Measurements from ENCODE around the gene ZBTB5. TPM values are rescaled to one million over a fixed set of nuclear protein-coding genes. Genes with fewer than 3 reads are reported as not detected.

The ZBTB5 gene
- total RNA-seq, 1 experiment from 2014 or later, result 9.1 TPM

DNA sequence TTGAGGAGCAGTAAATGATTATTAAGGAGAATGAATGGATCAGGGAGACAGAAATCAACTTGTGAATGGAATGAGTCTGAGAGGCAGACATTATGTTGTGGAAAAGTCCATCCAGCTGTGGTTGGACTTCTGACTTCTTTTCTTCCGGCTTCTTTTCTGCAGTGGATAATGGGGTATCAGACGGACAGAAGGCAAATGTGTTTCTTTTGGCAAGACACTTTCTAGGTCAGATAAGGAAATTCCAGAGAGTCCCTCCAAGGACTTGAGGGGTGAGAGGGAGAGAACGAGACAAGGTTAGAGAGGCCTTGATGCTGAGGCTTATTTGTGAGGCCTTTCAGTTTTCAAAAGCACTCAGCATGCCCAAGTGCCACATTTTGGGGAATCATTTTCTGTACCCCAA, 59.9 kb downstream of the ZBTB5 start:
- Histone ChIP-seq H2BK20ac (ENCODE audit: low read depth, low read length, poor library complexity, severe bottlenecking) (no peak overlapping the region), H2AFZ (ENCODE audit: low read length) (no peak overlapping the region), H3K27ac (ENCODE audit: insufficient read length, low read depth, low read length) (no peak overlapping the region), H4K8ac (replicated peaks; ENCODE audit: insufficient read length, low read depth, low read length) (no peak overlapping the region), H3K4me1 (ENCODE audit: insufficient read depth, low read length) (no peaks in the 10 kb centered on the region), H4K91ac (ENCODE audit: insufficient read length, low read depth, low read length) (no peak overlapping the region), H2BK120ac (ENCODE audit: low read depth, low read length, poor library complexity, severe bottlenecking) (no peak overlapping the region), H2BK15ac (ENCODE audit: low read depth, low read length) (no peak overlapping the region), H3K79me1 (ENCODE audit: insufficient read depth, low read depth, low read length, poor library complexity, severe bottlenecking) (no peaks in the 10 kb centered on the region), H3K27me3 (ENCODE audit: insufficient read depth, low read length) (no peaks in the 10 kb centered on the region), H4K20me1 (ENCODE audit: control insufficient read depth, insufficient read depth, insufficient read length) (no peaks in the 10 kb centered on the region), H3K9ac (ENCODE audit: extremely low read depth, insufficient read length, low read length) (no peak overlapping the region), H3K9me3 (ENCODE audit: control insufficient read depth, low read depth, low read length) (no peaks in the 10 kb centered on the region), H3K56ac (ENCODE audit: insufficient read length, low read depth, low read length) (no peak overlapping the region), H3K23ac (ENCODE audit: insufficient read length, low read depth, low read length) (no peak overlapping the region), H3K79me2 (ENCODE audit: insufficient read depth, low read length) (no peaks in the 10 kb centered on the region), H3T11ph (ENCODE audit: low read length) (no peak overlapping the region), H2AK5ac (ENCODE audit: insufficient read length, low read length) (no peak overlapping the region), H4K5ac (ENCODE audit: insufficient read length, low read depth, low read length) (no peak overlapping the region), H2BK5ac (ENCODE audit: insufficient read length, low read length) (no peak overlapping the region), H3K18ac (ENCODE audit: insufficient read length, low read depth, low read length) (no peak overlapping the region), H3K4ac (ENCODE audit: low read depth, low read length) (no peak overlapping the region), H2BK12ac (ENCODE audit: insufficient read length, low read depth, low read length) (no peak overlapping the region), H3K14ac (ENCODE audit: insufficient read depth, low read length) (no peak overlapping the region), H3K4me2 (ENCODE audit: insufficient read depth, insufficient read length, low read length) (no peak overlapping the region), H3K23me2 (ENCODE audit: insufficient read length, low read depth, low read length, poor library complexity, severe bottlenecking) (no peaks in the 10 kb centered on the region)
- no peaks in the 10 kb centered on the region; the same call in 1 of the 2 replicates for H3K27me3 Mint-ChIP-seq (ENCODE audit: low read depth)
- DNase-seq, result no peak
- no peaks in the 10 kb centered on the region for H3K9me3 Mint-ChIP-seq
- peaks cover 0 to 7% of the 10 kb centered on the region in 2 experiments; a peak in 1 of 4 replicates for H3K4me1 Mint-ChIP-seq
- TF ChIP-seq, protein P1, sequence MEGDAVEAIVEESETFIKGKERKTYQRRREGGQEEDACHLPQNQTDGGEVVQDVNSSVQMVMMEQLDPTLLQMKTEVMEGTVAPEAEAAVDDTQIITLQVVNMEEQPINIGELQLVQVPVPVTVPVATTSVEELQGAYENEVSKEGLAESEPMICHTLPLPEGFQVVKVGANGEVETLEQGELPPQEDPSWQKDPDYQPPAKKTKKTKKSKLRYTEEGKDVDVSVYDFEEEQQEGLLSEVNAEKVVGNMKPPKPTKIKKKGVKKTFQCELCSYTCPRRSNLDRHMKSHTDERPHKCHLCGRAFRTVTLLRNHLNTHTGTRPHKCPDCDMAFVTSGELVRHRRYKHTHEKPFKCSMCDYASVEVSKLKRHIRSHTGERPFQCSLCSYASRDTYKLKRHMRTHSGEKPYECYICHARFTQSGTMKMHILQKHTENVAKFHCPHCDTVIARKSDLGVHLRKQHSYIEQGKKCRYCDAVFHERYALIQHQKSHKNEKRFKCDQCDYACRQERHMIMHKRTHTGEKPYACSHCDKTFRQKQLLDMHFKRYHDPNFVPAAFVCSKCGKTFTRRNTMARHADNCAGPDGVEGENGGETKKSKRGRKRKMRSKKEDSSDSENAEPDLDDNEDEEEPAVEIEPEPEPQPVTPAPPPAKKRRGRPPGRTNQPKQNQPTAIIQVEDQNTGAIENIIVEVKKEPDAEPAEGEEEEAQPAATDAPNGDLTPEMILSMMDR (conservative IDR thresholded peaks at IDR 0.05), result no peak
- no peaks in the 10 kb centered on the region for H3K36me3 Mint-ChIP-seq (ENCODE audit: insufficient read depth in 1 of 3, low read depth in 3 of 3)
- H3K4me3 Mint-ChIP-seq, result no peak overlapping the region
- WGBS (ENCODE audit: extremely low coverage, insufficient read length, low lambda C conversion rate), result no CpG with 5 or more reads among the region's 3 CpGs
- no peak overlapping the region for H3K27ac Mint-ChIP-seq

Measured in H9 (cell line).